ENCODE data around the gene HP1BP3. TPM values are rescaled to one million over a fixed set of nuclear protein-coding genes. Genes with fewer than 3 reads are reported as not detected.

HP1BP3 gene
- total and polyA plus RNA-seq, 2 experiments from 2014 or later = 138 to 151 TPM

DNA sequence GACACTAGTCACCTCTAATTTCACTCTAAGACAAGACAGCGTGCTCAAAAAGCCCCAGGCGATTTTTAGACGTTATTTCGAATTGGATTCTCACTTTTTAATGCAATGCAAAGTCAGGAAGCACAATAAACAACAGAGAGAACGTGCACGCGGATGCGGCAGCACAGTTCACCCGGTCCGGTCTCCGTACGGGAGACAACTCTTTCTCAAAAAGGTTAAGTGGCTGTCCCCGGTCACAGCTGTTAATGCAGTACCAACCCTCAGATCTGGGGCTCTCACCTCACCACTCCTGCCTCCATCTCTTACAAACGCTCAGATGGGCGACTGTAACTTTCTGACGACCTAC lies 1.2 kb downstream of the HP1BP3 start:
- Histone ChIP-seq H3K9me2 (ENCODE audit: insufficient read depth) (no peaks in the 10 kb centered on the region), H3K27ac (peak overlapping the region; percentile 97), H3K9me3 (ENCODE audit: low read depth) (no peaks in the 10 kb centered on the region), H3K4me1 (ENCODE audit: insufficient read depth) (peaks cover 14% of the 10 kb centered on the region), H4K20me1 (ENCODE audit: insufficient read depth) (peaks cover 13% of the 10 kb centered on the region; the same call in 1 of the 2 replicates), H2AFZ (peak overlapping the region; percentile 44), H3K9ac (peak overlapping the region; percentile 96), H3K4me2 (ENCODE audit: unreplicated experiment) (peak overlapping the region; percentile 89), H3K36me3 (ENCODE audit: low read depth) (no peaks in the 10 kb centered on the region), H3K27me3 (replicated peaks; ENCODE audit: insufficient read depth) (no peaks in the 10 kb centered on the region), H3K4me3 (peak overlapping the region; percentile 98), H3K79me2 (ENCODE audit: insufficient read depth) (peaks cover 55% of the 10 kb centered on the region), H3F3A (ENCODE audit: insufficient read depth) (peaks cover 30% of the 10 kb centered on the region)
- TF ChIP-seq EZH2 (IDR thresholded peaks at IDR 0.05; ENCODE audit: insufficient read depth, poor library complexity, severe bottlenecking) = no peak
- no peak for TF ChIP-seq EZH2phosphoT487 (IDR thresholded peaks at IDR 0.05; ENCODE audit: insufficient read depth, low read depth)
- WGBS, 2 experiments (ENCODE audit: low coverage in 1 of 2, low lambda C conversion rate in 2 of 2, missing lambda C conversion rate in 2 of 2) = 1% methylated on average over 16 of the region's 16 CpGs
- in situ Hi-C loops (cut with MboI) = no loop called here
- peak; percentile 48 for DNase-seq

DNA sequence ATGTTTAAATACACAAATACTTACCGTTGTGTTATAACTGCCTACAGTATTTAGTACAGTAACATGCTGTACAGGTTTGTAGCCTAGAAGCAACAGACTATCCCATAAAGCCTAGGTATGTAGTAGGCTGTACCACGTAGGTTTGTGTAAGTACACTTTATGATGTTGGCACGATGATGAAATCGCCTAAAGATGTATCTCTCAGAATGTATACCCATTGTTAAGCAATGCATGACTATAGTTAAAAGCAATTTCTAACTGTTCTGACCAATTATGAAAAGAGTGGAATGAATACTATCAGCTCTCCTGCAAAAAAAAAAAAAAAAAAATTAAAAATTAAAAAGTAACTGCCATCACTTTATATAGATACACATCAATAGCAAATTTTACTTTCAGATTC lies 11.4 kb downstream of the HP1BP3 start:
- H3K4me2 ChIP-seq (ENCODE audit: unreplicated experiment) = no peak overlapping the region
- H4K20me1 ChIP-seq (ENCODE audit: insufficient read depth) = peaks cover 13% of the 10 kb centered on the region
- no peaks in the 10 kb centered on the region for H3K27me3 ChIP-seq (replicated peaks; ENCODE audit: insufficient read depth)
- H3K79me2 ChIP-seq (ENCODE audit: insufficient read depth) = peaks cover 100% of the 10 kb centered on the region
- H3F3A ChIP-seq (ENCODE audit: insufficient read depth) = peaks cover 4% of the 10 kb centered on the region; the same call in 1 of the 2 replicates
- in situ Hi-C loops (cut with MboI) = no loop called here
- WGBS, 2 experiments (ENCODE audit: low coverage in 1 of 2, low lambda C conversion rate in 2 of 2, missing lambda C conversion rate in 2 of 2) = 98% methylated on average over 4 of the region's 4 CpGs
- DNase-seq = no peak
- no peaks in the 10 kb centered on the region for H3K9me2 ChIP-seq (ENCODE audit: insufficient read depth)
- H3K9ac ChIP-seq = no peak overlapping the region
- no peaks in the 10 kb centered on the region for H3K9me3 ChIP-seq (ENCODE audit: low read depth)
- H3K4me3 ChIP-seq = no peak overlapping the region
- H3K27ac ChIP-seq = no peak overlapping the region
- TF ChIP-seq EZH2phosphoT487 (IDR thresholded peaks at IDR 0.05; ENCODE audit: insufficient read depth, low read depth) = no peak
- no peak for TF ChIP-seq EZH2 (IDR thresholded peaks at IDR 0.05; ENCODE audit: insufficient read depth, poor library complexity, severe bottlenecking)
- H2AFZ ChIP-seq = no peak overlapping the region
- peaks cover 7% of the 10 kb centered on the region; the same call in 1 of the 2 replicates for H3K4me1 ChIP-seq (ENCODE audit: insufficient read depth)
- H3K36me3 ChIP-seq (ENCODE audit: low read depth) = peaks cover 77% of the 10 kb centered on the region

DNA sequence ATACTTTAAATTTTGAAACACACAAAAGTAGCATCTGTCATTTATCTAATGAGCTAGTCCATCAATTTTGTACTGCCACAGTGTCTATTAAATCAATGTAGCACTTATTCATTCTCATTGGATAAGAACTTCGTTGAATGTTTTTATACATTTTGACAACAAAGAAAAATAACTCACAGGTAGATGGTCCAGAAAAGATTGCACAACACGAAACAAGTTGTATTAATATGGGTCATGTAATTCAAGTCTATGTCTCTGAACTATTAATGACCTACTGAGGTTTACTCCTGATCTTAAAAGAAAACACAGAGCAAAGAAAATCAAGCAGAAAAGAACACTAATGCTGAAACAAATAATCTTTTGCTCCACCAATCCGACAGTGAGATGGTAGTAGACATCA lies 15.3 kb downstream of the HP1BP3 start:
- Histone ChIP-seq H3K4me1 (ENCODE audit: insufficient read depth) (0 out of 2 replicates have a peak, but pooled peaks cover 7% of the 10 kb centered on the region), H3K9ac (no peak overlapping the region), H2AFZ (no peak overlapping the region), H3K27me3 (replicated peaks; ENCODE audit: insufficient read depth) (no peaks in the 10 kb centered on the region), H3K9me2 (ENCODE audit: insufficient read depth) (no peaks in the 10 kb centered on the region), H3F3A (ENCODE audit: insufficient read depth) (peaks cover 4% of the 10 kb centered on the region; the same call in 1 of the 2 replicates), H4K20me1 (ENCODE audit: insufficient read depth) (peaks cover 8% of the 10 kb centered on the region; the same call in 1 of the 2 replicates), H3K4me2 (ENCODE audit: unreplicated experiment) (no peak overlapping the region), H3K79me2 (ENCODE audit: insufficient read depth) (peaks cover 88% of the 10 kb centered on the region), H3K9me3 (ENCODE audit: low read depth) (no peaks in the 10 kb centered on the region), H3K27ac (no peak overlapping the region), H3K36me3 (ENCODE audit: low read depth) (peaks cover 90% of the 10 kb centered on the region), H3K4me3 (no peak overlapping the region)
- in situ Hi-C loops (cut with MboI) = no loop called here
- WGBS, 2 experiments (ENCODE audit: low coverage in 1 of 2, low lambda C conversion rate in 2 of 2, missing lambda C conversion rate in 2 of 2) = 82 to 88% methylated on average over 3 of the region's 3 CpGs
- no peak for DNase-seq
- no peak for TF ChIP-seq EZH2phosphoT487 (IDR thresholded peaks at IDR 0.05; ENCODE audit: insufficient read depth, low read depth)
- no peak for TF ChIP-seq EZH2 (IDR thresholded peaks at IDR 0.05; ENCODE audit: insufficient read depth, poor library complexity, severe bottlenecking)

DNA sequence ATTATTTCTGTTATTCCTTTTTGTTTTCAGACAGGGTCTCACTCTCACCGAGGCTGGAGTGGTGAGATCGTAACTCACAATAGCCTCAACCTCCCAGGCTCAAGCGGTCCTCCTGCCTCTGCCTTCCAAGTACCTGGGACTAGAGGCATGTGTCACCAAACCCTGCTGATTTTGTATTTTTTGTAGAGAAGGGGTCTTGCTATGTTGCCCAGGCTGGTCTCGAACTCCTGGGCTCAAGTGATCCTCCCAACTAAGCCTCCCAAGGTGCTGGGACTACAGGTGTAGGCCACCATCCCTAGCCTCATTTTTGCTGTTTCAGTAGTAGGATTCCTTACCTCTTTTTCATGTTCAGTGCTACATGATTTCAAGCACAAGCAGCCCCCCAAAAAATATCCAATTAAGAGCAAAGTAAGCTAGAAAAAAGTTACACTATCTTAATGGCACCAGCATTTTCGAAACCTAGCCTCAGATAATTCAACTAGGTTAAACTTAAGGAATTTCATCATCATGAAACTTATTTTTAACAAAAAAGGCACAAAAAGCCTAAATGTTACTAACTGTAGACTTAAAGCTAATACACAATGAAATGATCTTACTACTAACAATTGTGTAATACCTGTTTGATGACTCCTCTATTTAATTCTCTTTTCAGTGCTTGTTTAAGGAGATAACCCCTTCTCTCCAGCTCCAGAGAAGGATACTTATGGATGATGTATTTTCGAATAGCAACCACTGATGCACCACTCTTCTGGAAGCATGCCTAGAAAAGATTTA lies 16.6 kb downstream of the HP1BP3 start:
- H3K79me2 ChIP-seq (ENCODE audit: insufficient read depth) = peaks cover 86% of the 10 kb centered on the region

More for the DNA sequence above, 16.6 kb downstream of the HP1BP3 start:
- Histone ChIP-seq H3K4me3 (no peak overlapping the region), H2AFZ (no peak overlapping the region), H3K27me3 (replicated peaks; ENCODE audit: insufficient read depth) (no peaks in the 10 kb centered on the region), H3K36me3 (ENCODE audit: low read depth) (peaks cover 92% of the 10 kb centered on the region), H3F3A (ENCODE audit: insufficient read depth) (peaks cover 5% of the 10 kb centered on the region), H3K9ac (no peak overlapping the region), H4K20me1 (ENCODE audit: insufficient read depth) (no peaks in the 10 kb centered on the region), H3K4me1 (ENCODE audit: insufficient read depth) (no peaks in the 10 kb centered on the region), H3K4me2 (ENCODE audit: unreplicated experiment) (no peak overlapping the region), H3K9me2 (ENCODE audit: insufficient read depth) (no peaks in the 10 kb centered on the region), H3K27ac (no peak overlapping the region), H3K9me3 (ENCODE audit: low read depth) (no peaks in the 10 kb centered on the region)
- TF ChIP-seq EZH2 (IDR thresholded peaks at IDR 0.05; ENCODE audit: insufficient read depth, poor library complexity, severe bottlenecking) (no peak), EZH2phosphoT487 (IDR thresholded peaks at IDR 0.05; ENCODE audit: insufficient read depth, low read depth) (no peak)
- DNase-seq = no peak
- 97 to 98% methylated on average over 6 of the region's 6 CpGs for WGBS, 2 experiments (ENCODE audit: low coverage in 1 of 2, low lambda C conversion rate in 2 of 2, missing lambda C conversion rate in 2 of 2)
- in situ Hi-C loops (cut with MboI) = no loop called here
